H1 (cell line): ENCODE measurements around the gene MYBPHL. TPM values are rescaled to one million over a fixed set of nuclear protein-coding genes. Genes with fewer than 3 reads are reported as not detected.
A peak's percentile ranks its signal among the peaks of the same experiment; 100 is the strongest.

Experiments used
- CTCF ChIA-PET: fragments of 300-600 bp; sonication (Branson Sonifier 250); formaldehyde crosslinking; loops from one replicate; lab custom pipeline; 2021; ENCODE audit not compliant: partially characterized antibody; lab: Charles Lee
- POLR2A ChIA-PET: fragments of 300-600 bp; sonication (Branson Sonifier 250); formaldehyde crosslinking; loops from one replicate; lab custom pipeline; 2021; ENCODE audit warnings: inconsistent platforms; ENCODE audit not compliant: partially characterized antibody; lab: Charles Lee
- DNase-seq, 2 experiments: peaks; one replicate each; pipeline versions ENCODE4 v3.0.0 to v3.0.0-alpha.2; 2010 to 2022; ENCODE audit warnings: low spot score in 2 of 2, low read depth in 1 of 2, mixed read lengths in 1 of 2
- FAIRE-seq: peaks from 2 replicates; lab custom pipeline; 2011; peaks lifted over from hg19 to GRCh38; lab: Jason Lieb, UNC
- H2AFZ ChIP-seq: 2 replicates; pipeline ENCODE4 v1.8.1; 2012; ENCODE audit warnings: low read length, inconsistent platforms
- H2AK5ac ChIP-seq: 2 replicates; pipeline ENCODE4 v1.6.1; 2013; ENCODE audit warnings: low read depth, low read length
- H2BK120ac ChIP-seq: replicated peaks from 2 replicates; pipeline ENCODE3; 2013; ENCODE audit warnings: low read depth, low read length, inconsistent platforms
- H2BK12ac ChIP-seq: 2 replicates; pipeline ENCODE4 v1.6.1; 2013; ENCODE audit warnings: low read depth, low read length
- H2BK15ac ChIP-seq: 2 replicates; pipeline ENCODE4 v1.6.1; 2013; ENCODE audit warnings: low read length
- H2BK20ac ChIP-seq: 2 replicates; pipeline ENCODE4 v1.6.1; 2013; ENCODE audit warnings: low read length
- H2BK5ac ChIP-seq: 2 replicates; pipeline ENCODE4 v1.6.1; 2013; ENCODE audit warnings: low read depth, low read length
- H3K14ac ChIP-seq: 2 replicates; pipeline ENCODE4 v1.6.1; 2013; ENCODE audit warnings: inconsistent platforms; ENCODE audit not compliant: insufficient read length
- H3K18ac ChIP-seq: 2 replicates; pipeline ENCODE4 v1.6.1; 2013; ENCODE audit warnings: low read length; ENCODE audit errors: extremely low read depth
- H3K23ac ChIP-seq: 2 replicates; pipeline ENCODE4 v1.6.1; 2013; ENCODE audit warnings: inconsistent platforms; ENCODE audit not compliant: insufficient read length
- H3K23me2 ChIP-seq: 2 replicates; pipeline ENCODE4 v1.6.1; 2013; ENCODE audit warnings: low read depth, low read length
- H3K27ac ChIP-seq: 2 replicates; pipeline ENCODE4 v1.6.1; 2011; ENCODE audit warnings: low read depth, low read length, inconsistent platforms
- H3K27me3 ChIP-seq, 4 experiments: replicated peaks in 1 of 4; 1 replicate in 1 of 4; 2 replicates in 3 of 4; pipeline versions ENCODE4 v1.6.1 to v1.8.1; 2011 to 2013; ENCODE audit warnings: low read length in 3 of 4, mild to moderate bottlenecking in 3 of 4, inconsistent platforms in 2 of 4, mixed read lengths in 2 of 4, moderate library complexity in 1 of 4; ENCODE audit not compliant: control insufficient read depth in 3 of 4, insufficient read depth in 3 of 4; ENCODE audit errors: extremely low read depth in 1 of 4
- H3K36me3 ChIP-seq, 4 experiments: 2 replicates each; pipeline versions ENCODE4 v1.6.1 to v1.8.1; 2011 to 2013; ENCODE audit warnings: mild to moderate bottlenecking in 4 of 4, low read length in 3 of 4, moderate library complexity in 2 of 4, control low read depth in 1 of 4, inconsistent platforms in 1 of 4; ENCODE audit not compliant: insufficient read depth in 4 of 4, control insufficient read depth in 2 of 4
- H3K4ac ChIP-seq: replicated peaks from 2 replicates; pipeline ENCODE3; 2013; ENCODE audit warnings: low read length, low read depth, mixed read lengths, inconsistent platforms; ENCODE audit not compliant: insufficient read length
- H3K4me1 ChIP-seq, 4 experiments: replicated peaks in 1 of 4; 1 replicate in 1 of 4; 2 replicates in 3 of 4; pipeline versions ENCODE4 v1.6.1 to v1.8.1; 2011 to 2013; ENCODE audit warnings: low read length in 3 of 4, inconsistent platforms in 2 of 4, mixed read lengths in 1 of 4; ENCODE audit not compliant: insufficient read depth in 4 of 4, control insufficient read depth in 3 of 4
- H3K4me2 ChIP-seq, 2 experiments: 2 replicates each; pipeline versions ENCODE4 v1.6.1 to v1.8.1; 2011 to 2013; ENCODE audit warnings: low read depth in 2 of 2, low read length in 2 of 2, control low read depth in 1 of 2, inconsistent platforms in 1 of 2, mild to moderate bottlenecking in 1 of 2; ENCODE audit not compliant: insufficient read depth in 1 of 2
- H3K4me3 ChIP-seq, 4 experiments: fragments of 200-600, 300-600 bp in 1 of 4; sonication (generic), shearing (Covaris generic), sonication (Bioruptor Twin) in 1 of 4; 2 replicates each; pipeline versions ENCODE4 v1.5.1 to v1.8.1; 2011 to 2016; ENCODE audit warnings: low read length in 4 of 4, low read depth in 3 of 4, control low read depth in 2 of 4, inconsistent platforms in 2 of 4, mild to moderate bottlenecking in 2 of 4, mixed read lengths in 1 of 4, moderate library complexity in 1 of 4; ENCODE audit not compliant: insufficient read depth in 2 of 4; ENCODE audit errors: extremely low read depth in 1 of 4
- H3K56ac ChIP-seq: replicated peaks from 2 replicates; pipeline ENCODE3; 2013; ENCODE audit warnings: low read depth, mild to moderate bottlenecking, mixed read lengths, low read length, inconsistent platforms; ENCODE audit not compliant: insufficient read length
- H3K79me1 ChIP-seq: 2 replicates; pipeline ENCODE4 v1.6.1; 2013; ENCODE audit warnings: low read depth, low read length, control low read depth
- H3K79me2 ChIP-seq, 2 experiments: 2 replicates each; pipeline versions ENCODE4 v1.6.1 to v1.8.1; 2012 to 2013; ENCODE audit warnings: low read length in 2 of 2, mild to moderate bottlenecking in 2 of 2, inconsistent platforms in 1 of 2; ENCODE audit not compliant: insufficient read depth in 2 of 2, control insufficient read depth in 1 of 2
- H3K9ac ChIP-seq, 4 experiments: replicated peaks in 1 of 4; 1 replicate in 1 of 4; 2 replicates in 3 of 4; pipeline versions ENCODE4 v1.6.1 to v1.8.1; 2011 to 2013; ENCODE audit warnings: low read depth in 3 of 4, low read length in 3 of 4, control low read depth in 2 of 4, mild to moderate bottlenecking in 2 of 4, moderate library complexity in 2 of 4, inconsistent platforms in 1 of 4; ENCODE audit errors: extremely low read depth in 1 of 4
- H3K9me3 ChIP-seq, 2 experiments: 2 replicates each; pipeline versions ENCODE4 v1.6.1 to v1.8.1; 2012 to 2013; ENCODE audit warnings: mild to moderate bottlenecking in 2 of 2, moderate library complexity in 2 of 2, control low read depth in 1 of 2, inconsistent platforms in 1 of 2, low read depth in 1 of 2, low read length in 1 of 2, mixed read lengths in 1 of 2; ENCODE audit not compliant: insufficient read depth in 2 of 2
- H4K20me1 ChIP-seq, 2 experiments: replicated peaks in 1 of 2; 2 replicates each; pipeline versions ENCODE3 to v1.8.1; 2011 to 2013; ENCODE audit warnings: inconsistent platforms in 2 of 2, low read length in 2 of 2, mild to moderate bottlenecking in 1 of 2; ENCODE audit not compliant: insufficient read depth in 2 of 2, control insufficient read depth in 1 of 2
- H4K5ac ChIP-seq: 2 replicates; pipeline ENCODE4 v1.6.1; 2013; ENCODE audit warnings: low read length, low read depth, mixed read lengths, inconsistent platforms; ENCODE audit not compliant: insufficient read length
- H4K8ac ChIP-seq: 2 replicates; pipeline ENCODE4 v1.8.0; 2013; ENCODE audit warnings: mild to moderate bottlenecking, moderate library complexity, low read length, inconsistent platforms; ENCODE audit not compliant: insufficient read depth; ENCODE audit errors: extremely low read depth
- H4K91ac ChIP-seq: replicated peaks from 2 replicates; pipeline ENCODE3; 2013; ENCODE audit warnings: low read length, mixed read lengths, inconsistent platforms; ENCODE audit not compliant: insufficient read length
- EZH2 ChIP-seq: fragments of 200-600 bp; sonication (generic); IDR thresholded peaks from 2 replicates; pipeline ENCODE4 v1.7.1; 2012; ENCODE audit warnings: low read depth, mild to moderate bottlenecking, moderate library complexity, low read length, inconsistent platforms; ENCODE audit not compliant: severe bottlenecking
- KDM1A ChIP-seq: fragments of 200-600, 300-600 bp; sonication (generic); IDR thresholded peaks from 2 replicates; pipeline ENCODE4 v1.7.1; 2016; ENCODE audit warnings: mild to moderate bottlenecking, low read length, borderline replicate concordance
- NANOG ChIP-seq: IDR thresholded peaks from 2 replicates; pipeline ENCODE4 v1.6.1; 2011; ENCODE audit warnings: low read length, low read depth, mild to moderate bottlenecking, inconsistent platforms; ENCODE audit not compliant: insufficient read depth, poor library complexity, severe bottlenecking
- PHF8 ChIP-seq: fragments of 200-600 bp; sonication (generic); conservative IDR thresholded peaks from 2 replicates; pipeline ENCODE4 v1.7.1; 2012; ENCODE audit warnings: low read depth, mild to moderate bottlenecking, inconsistent platforms, low read length, moderate library complexity
- SIRT6 ChIP-seq: IDR thresholded peaks from one replicate; pipeline ENCODE4 v1.7.1; 2012; ENCODE audit warnings: low read length, inconsistent platforms
- TBP ChIP-seq: IDR thresholded peaks from 2 replicates; pipeline ENCODE4 v1.6.1; 2011; ENCODE audit warnings: low read depth, low read length, improper control_type of control experiment
- TCF12 ChIP-seq: IDR thresholded peaks from 2 replicates; pipeline ENCODE4 v1.6.1; 2011; ENCODE audit warnings: low read depth, mild to moderate bottlenecking, low read length
- WGBS, 2 experiments: shearing (Covaris generic) in 1 of 2; methylation state at CpG; one replicate each; pipeline versions ENCODE4 v1.1.6 to v1.1.7; 2013 to 2015; ENCODE audit warnings: low lambda C conversion rate in 2 of 2, mixed read lengths in 2 of 2, inconsistent platforms in 1 of 2, low coverage in 1 of 2, missing lambda C conversion rate in 1 of 2; ENCODE audit not compliant: insufficient replicate concordance in 2 of 2, insufficient coverage in 1 of 2, insufficient read length in 1 of 2; ENCODE audit errors: extremely low coverage in 1 of 2, missing lambda C conversion rate in 1 of 2; 5-methylcytosine and 5-hydroxymethylcytosine counted together
- polyA plus RNA-seq, 7 experiments: library from polyadenylated mRNA; depleted of rRNA in 3 of 7; stranded (reverse) in 5 of 7; unstranded in 2 of 7; fragments of >200 nt in 5 of 7; fragments of 200-250 nt in 2 of 7; gene quantifications; 1 replicate in 5 of 7; 2 replicates in 1 of 7; 4 replicates in 1 of 7; pipeline versions ENCODE4 v1.2.1 to v1.2.3, GENCODE V29; 2011 to 2013; ENCODE audit warnings: missing spikeins in 2 of 7, mixed read lengths in 2 of 7
- total RNA-seq: library from RNA; stranded (reverse); fragmentation: NEBNext Ultra II Directional; extraction: Animal tissue kit (Norgen Biotek cat#: 25700); gene quantifications from 2 replicates; pipeline ENCODE4 v1.2.1, GENCODE V29; 2021

MYBPHL gene
- total and polyA plus RNA-seq, 2 of the 8 experiments (the other 6 are each of a cell fraction or from before 2014, with no cell fraction given): 0.24 to 0.30 TPM

- peak overlapping the region; percentile 79; the same call in 1 of the 2 replicates for H2AK5ac ChIP-seq
- H4K91ac ChIP-seq: peak overlapping the region; percentile 29
- no peaks in the 10 kb centered on the region for H3K79me2 ChIP-seq
- H3K9ac ChIP-seq: no peak overlapping the region
- no peaks in the 10 kb centered on the region; a peak in 1 of 7 replicates for H3K27me3 ChIP-seq
- H2AFZ ChIP-seq: peak overlapping the region; percentile 75
- H3K9me3 ChIP-seq: no peaks in the 10 kb centered on the region
- 96% methylated on average over 16 of the region's 16 CpGs; no CpG with 5 or more reads in 1 of the 2 experiments for WGBS, 2 experiments
- H2BK12ac ChIP-seq: 0 out of 2 replicates have a peak overlapping the region, but pooled peaks have one; percentile 17
- peak overlapping the region; percentile 90 for H2BK5ac ChIP-seq
- peak overlapping the region; percentile 37 for H3K4ac ChIP-seq
- no peak for FAIRE-seq
- no peak overlapping the region for H3K27ac ChIP-seq
- no peaks in the 10 kb centered on the region for H3K36me3 ChIP-seq
- ChIA-PET CTCF (interaction anchor here (0.7 to 4.6 kb wide), 12 partner anchors 10 to 236 kb away, joined by 3 to 34 read pairs (median 4); partner anchors contain the start of genes MYBPHL and SORT1), POLR2A (interaction anchor here (0.6 to 2.3 kb wide), 6 partner anchors 9 to 104 kb away, joined by 3 to 11 read pairs (median 4); partner anchors contain the start of genes MYBPHL and PSRC1)
- H2BK120ac ChIP-seq: peak overlapping the region; percentile 33
- DNase-seq: no peak
- TF ChIP-seq NANOG: no peak
- TF ChIP-seq TCF12: no peak
- no peak for TF ChIP-seq EZH2
- no peak for TF ChIP-seq SIRT6
- TF ChIP-seq KDM1A: no peak
- TF ChIP-seq TBP: no peak
- no peak for TF ChIP-seq PHF8
- peaks cover under 1% of the 10 kb centered on the region; the same call in 1 of the 2 replicates for H3K23me2 ChIP-seq
- H3K23ac ChIP-seq: no peak overlapping the region
- H3K56ac ChIP-seq: no peak overlapping the region
- peaks cover 0 to 4% (median 0%) of the 10 kb centered on the region in 4 experiments; a peak in 1 of 7 replicates for H3K4me1 ChIP-seq
- no peak overlapping the region for H3K4me2 ChIP-seq
- H3K4me3 ChIP-seq: no peak overlapping the region
- H4K5ac ChIP-seq: no peak overlapping the region
- H3K14ac ChIP-seq: no peak overlapping the region
- H3K18ac ChIP-seq: no peak overlapping the region; the same call in 1 of the 2 replicates
- no peak overlapping the region for H2BK15ac ChIP-seq
- H4K20me1 ChIP-seq: no peaks in the 10 kb centered on the region
- H3K79me1 ChIP-seq: no peaks in the 10 kb centered on the region
- H4K8ac ChIP-seq: no peak overlapping the region; the same call in 1 of the 2 replicates
- H2BK20ac ChIP-seq: 0 out of 2 replicates have a peak overlapping the region, but pooled peaks have one; percentile 32
Observed at GRCh38 chr1:109296782-109297181, 10.0 kb downstream of the MYBPHL start.
